Ovary (tissue), 9 donors: ENCODE data around the gene CEBPG. TPM values are rescaled to one million over a fixed set of nuclear protein-coding genes. Genes with fewer than 3 reads are reported as not detected.

ENCODE experiments used
- DNase-seq, 5 donors: peaks; one replicate each; pipeline ENCODE4 v3.0.0-alpha.2; 2019 to 2020
- H3K27ac ChIP-seq, 2 donors: fragments of 200-600 bp; one replicate each; pipeline versions ENCODE4 v1.5.1 to v1.8.0; 2019 to 2022
- H3K27me3 ChIP-seq: fragments of 200-600 bp; one replicate; pipeline ENCODE4 v1.8.0; 2022
- H3K36me3 ChIP-seq: fragments of 200-600 bp; sonication (generic); one replicate; pipeline ENCODE4 v1.5.1; 2019
- H3K4me1 ChIP-seq: one replicate; pipeline ENCODE4 v1.8.1; 2013; ENCODE audit warnings: mild to moderate bottlenecking, moderate library complexity; ENCODE audit not compliant: insufficient read depth
- H3K4me3 ChIP-seq: fragments of 200-600 bp; sonication (generic); one replicate; pipeline ENCODE4 v1.5.1; 2017
- H3K9me3 ChIP-seq, 2 donors: fragments of 200-600 bp in 1 of 2; sonication (generic) in 1 of 2; one replicate each; pipeline versions ENCODE4 v1.5.1 to v1.8.1; 2013 to 2019; ENCODE audit warnings: mild to moderate bottlenecking in 1 of 2, moderate library complexity in 1 of 2
- CTCF ChIP-seq, 3 donors: fragments of 450-650 bp in 2 of 3; fragments of 200-600 bp in 1 of 3; IDR thresholded peaks; one replicate each; pipeline versions ENCODE4 v1.5.1 to v1.8.0; 2016 to 2022; ENCODE audit warnings: antibody characterized with exemption in 3 of 3, mild to moderate bottlenecking in 1 of 3
- EP300 ChIP-seq: sonication (generic); formaldehyde crosslinking; IDR thresholded peaks from one replicate; pipeline ENCODE4 v1.6.1; 2017; ENCODE audit warnings: antibody characterized with exemption
- POLR2A ChIP-seq: fragments of 450-650 bp; IDR thresholded peaks from one replicate; pipeline ENCODE4 v1.6.1; 2017; ENCODE audit warnings: antibody characterized with exemption, mild to moderate bottlenecking, moderate library complexity
- whole genome bisulfite sequencing, 3 donors: extraction: QIAGEN DNeasy Blood & Tissue Kit in 1 of 3; methylation state at CpG; one replicate each; pipeline versions ENCODE4 v1.1.5 to v1.1.7; 2013 to 2017; 5-methylcytosine and 5-hydroxymethylcytosine counted together
- intact Hi-C, 4 donors: fragments of 100-400 bp; cut with DNase I; formaldehyde crosslinking; loops; one replicate each; pipeline versions ENCODE4 v1.11.0 to v1.15.1; 2022 to 2023
- polyA plus RNA-seq, 2 donors: library from polyadenylated mRNA; stranded (reverse); fragments of 200-250 nt in 1 of 2; fragments of 350-450 nt in 1 of 2; fragmentation: Illumina TruSeq in 1 of 2; extraction: RNeasy Lipid Tissue Mini Kit (QIAGEN cat#74804) in 1 of 2; gene quantifications; one replicate each; pipeline ENCODE4 v1.2.3, GENCODE V29; 2013 to 2014
- total RNA-seq, 7 donors: library from RNA; depleted of rRNA in 2 of 7; stranded (reverse); fragments of >200 nt in 2 of 7; fragmentation: NEBNext Ultra II Directional in 3 of 7; extraction: Animal tissue kit (Norgen Biotek cat#: 25700) in 3 of 7; gene quantifications; one replicate each; pipeline versions ENCODE4 v1.1.0 to v1.2.4, GENCODE V29; 2016 to 2023
- donor health status: DM: no; HTN: no; CAD: no; lungs with moderate emphysema.
- donor health status: DM: no; HTN: no; CAD: no.
- donor health status: Bipolar disorder and iron deficiency.
- donor health status: DM: yes; HTN: yes; CAD: no.
- donor health status: DM: no; HTN: no; CAD: no.
- donor health status: DM: yes; HTN: yes; CAD: no.

Gene CEBPG
- total and polyA plus RNA-seq, 9 donors, result 5.6 to 54.6 (median 12.0) TPM

GRCh38 chr19:33407140-33407551 lies 33.6 kb downstream of the CEBPG start:
- no peak for DNase-seq
- TF ChIP-seq POLR2A, result no peak
- TF ChIP-seq CTCF (IDR thresholded peaks at IDR 0.05), result no peak
- no peak for TF ChIP-seq EP300
- Histone ChIP-seq H3K27ac (no peak overlapping the region), H3K9me3 (no peaks in the 10 kb centered on the region), H3K36me3 (no peaks in the 10 kb centered on the region), H3K27me3 (no peaks in the 10 kb centered on the region), H3K4me1 (no peaks in the 10 kb centered on the region), H3K4me3 (no peak overlapping the region)
- intact Hi-C loops, result loop anchor here (1.0 to 10.0 kb wide), 6 partner anchors 105 to 265 kb away; partner anchors contain the start of gene CEBPA (in 1 of the 4)
- WGBS, 3 donors, result 46 to 52% (median 49%) methylated on average over 7 to 9 of the region's 9 CpGs

GRCh38 chr19:33407716-33408115 lies 34.2 kb downstream of the CEBPG start:
- WGBS, 3 donors, result 82 to 85% (median 83%) methylated on average over 12 of the region's 12 CpGs
- TF ChIP-seq CTCF (IDR thresholded peaks at IDR 0.05), result no peak
- no peak for TF ChIP-seq POLR2A
- no peak for TF ChIP-seq EP300
- Histone ChIP-seq H3K27ac (no peak overlapping the region), H3K36me3 (no peaks in the 10 kb centered on the region), H3K9me3 (no peaks in the 10 kb centered on the region), H3K4me3 (no peak overlapping the region), H3K27me3 (no peaks in the 10 kb centered on the region), H3K4me1 (no peaks in the 10 kb centered on the region)
- DNase-seq, result peak in 1 of 5 donors; percentile 15
- intact Hi-C loops, result loop anchor here (1.0 to 10.0 kb wide), 6 partner anchors 105 to 265 kb away; partner anchors contain the start of gene CEBPA (in 1 of the 4)

GRCh38 chr19:33408116-33408515 lies 34.6 kb downstream of the CEBPG start:
- WGBS, 3 donors, result 81 to 89% (median 86%) methylated on average over 13 of the region's 13 CpGs
- Histone ChIP-seq H3K9me3 (no peaks in the 10 kb centered on the region), H3K36me3 (no peaks in the 10 kb centered on the region), H3K27me3 (no peaks in the 10 kb centered on the region), H3K4me3 (no peak overlapping the region), H3K27ac (no peak overlapping the region), H3K4me1 (no peaks in the 10 kb centered on the region)
- TF ChIP-seq EP300 (no peak), POLR2A (no peak), CTCF (IDR thresholded peaks at IDR 0.05) (no peak)
- intact Hi-C loops, result loop anchor here (5.0 to 10.0 kb wide), 5 partner anchors 106 to 266 kb away; partner anchors contain the start of gene CEBPA (in 1 of the 4)
- DNase-seq, result no peak

DNA sequence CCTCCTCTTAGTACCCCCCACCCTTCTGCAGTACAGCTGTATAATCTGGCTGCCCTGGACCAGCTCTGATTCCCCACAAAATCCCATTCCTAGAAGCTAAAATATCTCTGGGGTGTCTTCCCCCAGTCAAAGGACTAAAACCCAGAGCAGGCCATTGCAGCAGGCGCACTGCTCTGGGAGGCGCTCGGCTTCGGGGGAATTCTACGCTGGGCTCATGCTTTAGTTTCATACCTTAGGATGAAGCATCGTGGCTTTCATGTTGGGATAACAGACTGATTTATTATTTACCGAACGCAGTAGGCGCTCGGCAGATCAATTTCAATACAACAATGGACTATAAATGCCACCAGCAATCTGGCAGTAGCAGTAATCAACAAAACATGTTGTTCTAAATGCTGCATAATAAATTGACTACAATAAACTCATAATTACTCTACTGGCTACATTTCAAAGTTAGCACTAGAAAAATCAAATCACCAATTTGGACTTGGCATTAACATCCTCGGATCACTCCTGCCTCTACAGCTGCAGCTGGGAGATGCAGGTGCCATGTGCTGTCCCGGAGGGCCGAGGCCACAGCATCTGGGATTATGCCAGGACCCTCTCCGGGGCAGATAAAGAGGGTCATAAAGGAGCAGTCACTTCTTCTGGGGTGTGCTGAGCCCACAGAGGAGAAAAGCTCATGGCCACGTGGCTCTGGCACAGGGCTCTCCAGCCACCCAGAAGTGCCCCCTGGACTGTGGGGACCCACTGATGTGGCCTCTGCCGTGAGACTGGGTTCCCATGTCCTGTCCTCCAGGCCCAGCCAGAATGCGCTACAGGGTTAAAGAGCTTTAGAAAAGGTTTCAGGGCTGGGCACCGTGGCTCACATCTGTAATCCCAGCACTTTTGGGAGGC lies 35.3 kb downstream of the CEBPG start:
- Histone ChIP-seq H3K9me3 (no peaks in the 10 kb centered on the region), H3K36me3 (no peaks in the 10 kb centered on the region), H3K4me1 (no peaks in the 10 kb centered on the region), H3K27me3 (no peaks in the 10 kb centered on the region), H3K4me3 (no peak overlapping the region), H3K27ac (no peak overlapping the region)
- intact Hi-C loops, result loop anchor here (5.0 to 10.0 kb wide), 5 partner anchors 106 to 266 kb away; partner anchors contain the start of gene CEBPA (in 1 of the 4)
- DNase-seq, result no peak
- WGBS, 3 donors, result 77 to 84% (median 80%) methylated on average over 18 of the region's 18 CpGs
- no peak for TF ChIP-seq EP300
- TF ChIP-seq CTCF (IDR thresholded peaks at IDR 0.05), result no peak
- no peak for TF ChIP-seq POLR2A
